Bronchial epithelial cell (primary cell): ENCODE data around the gene CAPN5. TPM values are rescaled to one million over a fixed set of nuclear protein-coding genes. Genes with fewer than 3 reads are reported as not detected.
"Not testable (repeated sequence)": the region's sequence is repeated elsewhere in the genome, so short reads cannot be mapped to it uniquely, and the experiment has no call there.

Experiments used
- DNase-seq: peaks from one replicate; pipeline ENCODE4 v3.0.0-alpha.2; 2010; ENCODE audit warnings: low read depth
- FAIRE-seq: peaks from 2 replicates; lab custom pipeline; 2011; peaks lifted over from hg19 to GRCh38; lab: Jason Lieb, UNC
- H3K27me3 ChIP-seq: 2 replicates; pipeline ENCODE4 v1.5.1; 2011; ENCODE audit warnings: low read length; ENCODE audit not compliant: control insufficient read depth, insufficient read depth
- H3K36me3 ChIP-seq: 2 replicates; pipeline ENCODE4 v1.5.1; 2011; ENCODE audit warnings: low read length; ENCODE audit not compliant: control insufficient read depth, insufficient read depth
- H3K4me3 ChIP-seq: 2 replicates; pipeline ENCODE4 v1.5.1; 2011; ENCODE audit warnings: mild to moderate bottlenecking, low read depth, low read length, control low read depth
- CTCF ChIP-seq: IDR thresholded peaks from 2 replicates; pipeline ENCODE4 v1.5.1; 2011; ENCODE audit warnings: mild to moderate bottlenecking, moderate library complexity, low read length, control low read depth, inconsistent platforms; ENCODE audit not compliant: insufficient read depth, severe bottlenecking
- total RNA-seq: library from RNA; depleted of rRNA; stranded (reverse); fragments of >200 nt; gene quantifications from 2 replicates; pipeline ENCODE4 v1.2.1, GENCODE V29; 2014

Gene CAPN5
- total RNA-seq, 1 donor from 2014 or later: 3.2 TPM

GRCh38 chr11:77056814-77057402 lies 9.9 kb upstream of the CAPN5 start:
- Histone ChIP-seq H3K36me3 (no peaks in the 10 kb centered on the region), H3K4me3 (no peak overlapping the region), H3K27me3 (no peaks in the 10 kb centered on the region)
- no peak for FAIRE-seq
- no peak for TF ChIP-seq CTCF
- DNase-seq: no peak

- FAIRE-seq (no peak), DNase-seq (no peak)
- Histone ChIP-seq H3K4me3 (no peak overlapping the region), H3K36me3 (no peaks in the 10 kb centered on the region), H3K27me3 (no peaks in the 10 kb centered on the region)
- TF ChIP-seq CTCF: no peak
Observed at GRCh38 chr11:77057938-77058474, 8.8 kb upstream of the CAPN5 start.

- H3K36me3 ChIP-seq: no peaks in the 10 kb centered on the region
- DNase-seq (no peak), FAIRE-seq (no peak)
- no peak overlapping the region for H3K4me3 ChIP-seq
- H3K27me3 ChIP-seq: no peaks in the 10 kb centered on the region
- TF ChIP-seq CTCF: no peak
Observed at GRCh38 chr11:77058900-77059299, 7.9 kb upstream of the CAPN5 start.

GRCh38 chr11:77059806-77060205 lies 7.0 kb upstream of the CAPN5 start:
- Histone ChIP-seq H3K27me3 (no peaks in the 10 kb centered on the region), H3K4me3 (no peak overlapping the region), H3K36me3 (no peaks in the 10 kb centered on the region)
- DNase-seq: no peak
- no peak for TF ChIP-seq CTCF
- FAIRE-seq: no peak

- H3K27me3 ChIP-seq: no peaks in the 10 kb centered on the region
- H3K4me3 ChIP-seq: no peak overlapping the region
- no peaks in the 10 kb centered on the region for H3K36me3 ChIP-seq
- no peak for FAIRE-seq
- DNase-seq: no peak
- TF ChIP-seq CTCF: no peak
Observed at GRCh38 chr11:77060234-77060633, 6.5 kb upstream of the CAPN5 start.

- H3K36me3 ChIP-seq, H3K27me3 ChIP-seq, H3K4me3 ChIP-seq, FAIRE-seq, DNase-seq: not testable (repeated sequence)
Observed at GRCh38 chr11:77061258-77061657, 5.5 kb upstream of the CAPN5 start.
